IPS DF 6.9 (cell line): ENCODE data around the gene STK17A.

Experiments used
- DNase-seq: peaks from one replicate; pipeline ENCODE4 v3.0.0-alpha.2; 2013; ENCODE audit warnings: low read depth, low spot score
- H3K27ac ChIP-seq: one replicate; pipeline ENCODE4 v1.5.1; 2013; ENCODE audit warnings: low read length, control low read depth
- H3K27me3 ChIP-seq: 2 replicates; pipeline ENCODE4 v1.6.1; 2013; ENCODE audit warnings: mild to moderate bottlenecking, low read length; ENCODE audit not compliant: control insufficient read depth, insufficient read depth
- H3K36me3 ChIP-seq: 2 replicates; pipeline ENCODE4 v1.6.1; 2013; ENCODE audit warnings: low read length; ENCODE audit not compliant: control insufficient read depth, insufficient read depth
- H3K4me1 ChIP-seq: 2 replicates; pipeline ENCODE4 v1.6.1; 2013; ENCODE audit warnings: low read length; ENCODE audit not compliant: control insufficient read depth, insufficient read depth
- H3K4me3 ChIP-seq: 2 replicates; pipeline ENCODE4 v1.5.1; 2013; ENCODE audit warnings: mild to moderate bottlenecking, low read length
- H3K9me3 ChIP-seq: 2 replicates; pipeline ENCODE4 v1.6.1; 2013; ENCODE audit warnings: low read length, inconsistent platforms; ENCODE audit not compliant: control insufficient read depth, insufficient read depth
- WGBS: extraction: QIAGEN DNeasy Blood & Tissue Kit; methylation state at CpG from one replicate; pipeline ENCODE4 v1.1.7; 2013; ENCODE audit warnings: mixed read lengths, missing lambda C conversion rate; ENCODE audit not compliant: insufficient read length, insufficient coverage; 5-methylcytosine and 5-hydroxymethylcytosine counted together

STK17A gene

GRCh38 chr7:43550427-43550826, 32.5 kb upstream of the STK17A start:
- H3K27ac ChIP-seq = no peak overlapping the region
- H3K4me1 ChIP-seq = no peaks in the 10 kb centered on the region
- no peaks in the 10 kb centered on the region for H3K27me3 ChIP-seq
- no peaks in the 10 kb centered on the region for H3K9me3 ChIP-seq
- H3K36me3 ChIP-seq = no peaks in the 10 kb centered on the region
- no peak overlapping the region for H3K4me3 ChIP-seq
- no peak for DNase-seq
- WGBS = no CpG with 5 or more reads among the region's 16 CpGs

- no peaks in the 10 kb centered on the region for H3K36me3 ChIP-seq
- DNase-seq = no peak
- H3K27me3 ChIP-seq = no peaks in the 10 kb centered on the region
- H3K27ac ChIP-seq = no peak overlapping the region
- no peaks in the 10 kb centered on the region for H3K9me3 ChIP-seq
- WGBS = no CpG with 5 or more reads among the region's 8 CpGs
- no peak overlapping the region for H3K4me3 ChIP-seq
- 0 out of 2 replicates have a peak, but pooled peaks cover 2% of the 10 kb centered on the region for H3K4me1 ChIP-seq
These were observed 30.8 kb upstream of the STK17A start for GRCh38 chr7:43552122-43552521.

GRCh38 chr7:43553999-43554398, 28.9 kb upstream of the STK17A start:
- no peak overlapping the region for H3K4me3 ChIP-seq
- H3K4me1 ChIP-seq = 0 out of 2 replicates have a peak, but pooled peaks cover 2% of the 10 kb centered on the region
- no CpG with 5 or more reads among the region's 3 CpGs for WGBS
- no peak overlapping the region for H3K27ac ChIP-seq
- H3K9me3 ChIP-seq = no peaks in the 10 kb centered on the region
- H3K36me3 ChIP-seq = no peaks in the 10 kb centered on the region
- DNase-seq = no peak
- no peaks in the 10 kb centered on the region for H3K27me3 ChIP-seq

- no peak for DNase-seq
- Histone ChIP-seq H3K9me3 (no peaks in the 10 kb centered on the region), H3K4me3 (no peak overlapping the region), H3K4me1 (0 out of 2 replicates have a peak, but pooled peaks cover 2% of the 10 kb centered on the region), H3K27ac (no peak overlapping the region), H3K27me3 (no peaks in the 10 kb centered on the region), H3K36me3 (no peaks in the 10 kb centered on the region)
- no CpG with 5 or more reads among the region's 15 CpGs for WGBS
These were observed 28.5 kb upstream of the STK17A start for GRCh38 chr7:43554423-43554822.

GRCh38 chr7:43557831-43558495, 24.9 kb upstream of the STK17A start:
- Histone ChIP-seq H3K27me3 (no peaks in the 10 kb centered on the region), H3K4me1 (0 out of 2 replicates have a peak, but pooled peaks cover 2% of the 10 kb centered on the region), H3K9me3 (no peaks in the 10 kb centered on the region), H3K36me3 (no peaks in the 10 kb centered on the region), H3K27ac (no peak overlapping the region), H3K4me3 (no peak overlapping the region)
- WGBS = no CpG with 5 or more reads among the region's 7 CpGs
- DNase-seq = no peak

GRCh38 chr7:43559171-43559945, 23.6 kb upstream of the STK17A start:
- Histone ChIP-seq H3K27me3 (no peaks in the 10 kb centered on the region), H3K4me1 (0 out of 2 replicates have a peak, but pooled peaks cover 2% of the 10 kb centered on the region), H3K4me3 (no peak overlapping the region), H3K27ac (no peak overlapping the region), H3K9me3 (no peaks in the 10 kb centered on the region), H3K36me3 (no peaks in the 10 kb centered on the region)
- DNase-seq = no peak
- WGBS = no CpG with 5 or more reads among the region's 14 CpGs

- no CpG with 5 or more reads among the region's 2 CpGs for WGBS
- no peaks in the 10 kb centered on the region for H3K9me3 ChIP-seq
- 0 out of 2 replicates have a peak, but pooled peaks cover 2% of the 10 kb centered on the region for H3K4me1 ChIP-seq
- no peak overlapping the region for H3K4me3 ChIP-seq
- no peak for DNase-seq
- no peaks in the 10 kb centered on the region for H3K36me3 ChIP-seq
- H3K27ac ChIP-seq = no peak overlapping the region
- no peaks in the 10 kb centered on the region for H3K27me3 ChIP-seq
These were observed 23.0 kb upstream of the STK17A start for GRCh38 chr7:43559946-43560335.

GRCh38 chr7:43560742-43561330, 22.1 kb upstream of the STK17A start:
- no peak for DNase-seq
- no peaks in the 10 kb centered on the region for H3K27me3 ChIP-seq
- no peaks in the 10 kb centered on the region for H3K4me1 ChIP-seq
- H3K27ac ChIP-seq = no peak overlapping the region
- H3K9me3 ChIP-seq = no peaks in the 10 kb centered on the region
- H3K4me3 ChIP-seq = no peak overlapping the region
- WGBS = no CpG with 5 or more reads among the region's 7 CpGs
- H3K36me3 ChIP-seq = no peaks in the 10 kb centered on the region

GRCh38 chr7:43562383-43562782, 20.5 kb upstream of the STK17A start:
- WGBS = no CpG with 5 or more reads among the region's 3 CpGs

GRCh38 chr7:43565786-43566185, 17.1 kb upstream of the STK17A start:
- Histone ChIP-seq H3K27ac (no peak overlapping the region), H3K36me3 (no peaks in the 10 kb centered on the region), H3K4me3 (no peak overlapping the region), H3K27me3 (no peaks in the 10 kb centered on the region), H3K9me3 (no peaks in the 10 kb centered on the region), H3K4me1 (no peaks in the 10 kb centered on the region)
- DNase-seq = no peak
- WGBS = no CpG with 5 or more reads among the region's 6 CpGs

More at GRCh38 chr7:43562383-43562782, 20.5 kb upstream of the STK17A start:
- H3K27me3 ChIP-seq = no peaks in the 10 kb centered on the region
- no peak overlapping the region for H3K4me3 ChIP-seq
- DNase-seq = no peak
- H3K27ac ChIP-seq = no peak overlapping the region
- no peaks in the 10 kb centered on the region for H3K9me3 ChIP-seq
- no peaks in the 10 kb centered on the region for H3K36me3 ChIP-seq
- no peaks in the 10 kb centered on the region for H3K4me1 ChIP-seq
